Activated T-cell treated with anti-CD3 and anti-CD28 coated beads for 24 hours (primary cell): ENCODE results near the gene HCST.
"Not testable (repeated sequence)": the region's sequence is repeated elsewhere in the genome, so short reads cannot be mapped to it uniquely, and the experiment has no call there.

ENCODE experiments used
- DNase-seq: peaks from one replicate; pipeline ENCODE4 v3.0.0-alpha.2; 2020; ENCODE audit warnings: low read depth

HCST gene

DNA sequence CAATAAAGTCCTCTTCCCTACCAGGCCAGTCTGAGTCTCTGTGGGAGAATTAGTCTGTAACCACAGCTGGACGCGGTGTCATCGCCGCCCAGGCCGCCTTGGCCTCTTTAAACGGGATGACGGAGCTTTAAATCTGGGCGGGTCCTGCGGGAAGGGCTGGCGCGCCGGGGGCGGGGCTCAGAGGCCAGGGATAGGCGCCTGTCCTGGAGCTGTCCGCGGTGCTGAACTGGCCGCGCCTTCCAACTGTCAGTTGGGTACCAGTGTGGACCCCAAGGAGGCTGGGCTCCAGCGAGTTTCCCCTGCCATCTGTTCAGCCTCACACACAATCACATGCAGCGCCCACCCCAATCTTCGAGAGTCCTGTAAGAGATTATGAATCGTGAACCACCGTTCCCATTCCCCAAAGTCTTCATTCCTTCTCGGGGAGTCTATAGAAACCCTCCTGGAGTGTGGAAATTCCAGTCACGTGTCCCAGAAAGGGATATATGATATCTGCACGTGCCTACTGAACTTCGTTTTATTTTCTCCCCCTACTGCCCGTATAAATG, 22.5 kb upstream of the HCST start:
- peak; percentile 65 for DNase-seq

DNA sequence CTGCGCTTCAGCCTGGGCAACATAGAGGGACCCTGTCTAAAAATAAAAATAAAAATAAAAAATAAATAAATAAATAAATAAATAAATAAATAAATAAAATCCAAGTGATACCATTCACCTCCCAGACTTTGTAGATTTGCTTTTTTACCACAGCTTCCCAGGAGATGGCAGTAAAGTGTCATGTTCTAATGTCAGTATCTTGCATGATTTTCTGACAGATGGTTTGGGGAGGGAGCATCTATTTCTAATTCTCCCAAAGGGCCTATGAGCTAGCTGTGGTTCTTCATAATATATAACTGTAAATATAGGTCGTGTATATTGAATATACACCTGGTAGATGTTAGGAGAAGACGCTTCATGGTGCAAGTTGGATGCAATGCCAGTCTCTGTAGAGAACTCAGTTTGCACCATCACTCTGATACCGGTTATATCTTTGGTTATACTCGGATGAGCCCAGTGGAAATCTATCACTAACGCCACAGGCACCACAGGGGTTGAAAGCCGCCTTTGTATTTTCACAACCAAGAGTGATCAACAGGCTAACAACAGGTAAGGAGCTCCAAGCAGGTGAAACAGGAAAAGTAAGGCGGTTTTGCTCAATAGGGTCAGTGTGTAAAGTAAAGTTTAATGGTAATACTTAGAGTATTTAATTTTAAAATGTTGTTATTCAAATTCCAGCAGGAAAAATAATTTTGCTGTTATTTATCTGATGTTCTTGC, 20.1 kb upstream of the HCST start:
- peak; percentile 32 for DNase-seq

DNA sequence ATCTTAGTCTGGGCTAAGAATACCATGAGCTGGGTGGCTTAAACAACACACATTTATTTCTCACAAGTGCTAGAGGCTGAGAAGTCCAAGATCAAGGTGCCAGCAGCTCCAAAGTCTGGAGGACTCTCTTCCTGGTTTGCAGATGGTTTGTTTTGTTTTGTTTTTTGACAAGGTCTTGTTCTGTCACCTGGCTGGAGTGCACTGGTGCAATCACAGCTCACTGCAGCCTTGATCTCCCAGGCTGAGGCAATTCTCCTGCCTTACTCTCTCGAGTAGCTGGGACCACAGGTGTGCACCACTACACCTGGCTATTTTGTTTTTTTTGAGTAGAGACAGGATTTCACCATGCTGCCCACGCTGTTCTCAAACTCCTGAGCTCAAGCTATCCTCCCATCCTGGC, 18.4 kb upstream of the HCST start:
- DNase-seq: no peak

DNA sequence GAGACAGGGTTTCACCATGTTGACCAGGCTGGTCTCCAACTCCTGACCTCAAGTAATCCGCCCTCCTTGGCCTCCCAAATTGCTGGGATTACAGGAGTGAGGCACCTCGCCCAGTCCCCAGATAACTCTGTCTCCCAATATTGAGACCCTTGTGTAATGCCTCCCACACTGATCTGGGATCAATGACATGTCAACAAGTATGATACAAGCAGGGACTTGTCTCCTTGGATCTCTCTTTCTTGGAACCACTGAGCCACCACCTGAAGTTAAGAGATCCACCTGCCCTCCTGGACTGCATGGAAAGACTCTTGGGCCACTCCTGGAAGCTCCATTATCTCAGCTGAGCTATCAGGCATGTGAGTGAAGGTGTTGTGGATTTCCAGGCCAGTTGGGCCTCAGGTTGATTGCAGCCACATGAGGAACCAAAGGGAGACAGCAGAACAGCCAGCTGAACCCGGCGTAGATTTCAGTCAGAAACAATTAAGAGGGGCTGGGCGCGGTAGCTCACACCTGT, 17.0 kb upstream of the HCST start:
- DNase-seq: no peak

DNA sequence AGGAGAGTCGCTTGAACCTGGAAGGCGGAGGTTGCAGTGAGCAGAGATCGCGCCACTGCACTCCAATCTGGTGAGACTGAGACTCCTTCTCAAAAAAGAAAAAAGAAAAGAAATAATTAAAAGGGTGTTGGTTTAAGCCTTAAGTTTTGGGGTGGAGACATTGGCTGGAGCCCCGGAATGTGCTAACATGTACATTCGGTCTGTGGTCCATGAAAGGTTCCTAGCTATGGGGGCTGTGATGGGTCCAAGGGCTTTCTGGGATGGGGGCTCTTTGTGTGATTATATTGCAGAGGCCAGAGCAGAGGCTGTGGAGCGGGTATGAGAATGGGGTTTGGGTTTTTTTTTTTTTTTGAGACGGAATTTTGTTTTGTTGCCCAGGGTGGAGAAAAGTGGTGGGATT, 16.4 kb upstream of the HCST start:
- DNase-seq: no peak

DNA sequence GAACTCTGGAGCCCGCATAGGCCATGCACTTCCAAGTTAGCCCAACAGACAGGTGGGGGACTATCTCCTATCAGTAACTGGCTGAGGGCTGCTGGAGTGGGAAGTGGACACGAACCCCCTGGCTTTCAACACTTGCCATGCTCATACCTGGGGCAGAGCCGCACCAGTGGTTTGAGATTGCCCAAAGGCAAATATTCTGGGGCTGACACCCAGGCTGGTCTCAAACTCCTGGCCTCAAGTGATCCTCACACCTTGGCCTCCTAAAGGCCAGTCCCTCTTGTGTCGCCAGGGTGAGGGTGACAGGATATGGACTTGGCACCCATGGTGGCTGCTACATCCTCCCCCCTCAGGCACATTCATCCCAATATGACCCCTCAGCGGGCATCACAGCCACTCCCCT, 15.1 kb upstream of the HCST start:
- DNase-seq: no peak

DNA sequence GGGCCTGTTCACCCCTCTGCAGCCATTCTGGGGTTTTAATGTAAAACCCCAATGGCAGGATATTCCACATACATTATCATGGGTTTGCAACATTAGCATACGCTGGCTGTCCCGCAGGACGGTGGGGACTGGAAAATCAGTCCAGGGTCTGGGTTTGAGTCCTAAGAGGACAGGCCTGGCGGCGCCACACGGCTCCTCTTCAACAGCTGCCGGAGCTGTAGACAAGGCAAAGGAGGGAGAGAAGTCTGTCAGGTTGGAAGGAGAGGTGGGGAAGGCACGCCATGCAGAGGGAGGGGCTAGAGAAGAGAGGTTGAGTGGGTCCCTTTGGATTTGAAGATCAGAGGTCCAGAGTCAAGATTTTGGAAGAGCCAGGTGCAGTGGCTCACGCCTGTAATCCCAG, 13.9 kb upstream of the HCST start:
- DNase-seq: no peak

DNA sequence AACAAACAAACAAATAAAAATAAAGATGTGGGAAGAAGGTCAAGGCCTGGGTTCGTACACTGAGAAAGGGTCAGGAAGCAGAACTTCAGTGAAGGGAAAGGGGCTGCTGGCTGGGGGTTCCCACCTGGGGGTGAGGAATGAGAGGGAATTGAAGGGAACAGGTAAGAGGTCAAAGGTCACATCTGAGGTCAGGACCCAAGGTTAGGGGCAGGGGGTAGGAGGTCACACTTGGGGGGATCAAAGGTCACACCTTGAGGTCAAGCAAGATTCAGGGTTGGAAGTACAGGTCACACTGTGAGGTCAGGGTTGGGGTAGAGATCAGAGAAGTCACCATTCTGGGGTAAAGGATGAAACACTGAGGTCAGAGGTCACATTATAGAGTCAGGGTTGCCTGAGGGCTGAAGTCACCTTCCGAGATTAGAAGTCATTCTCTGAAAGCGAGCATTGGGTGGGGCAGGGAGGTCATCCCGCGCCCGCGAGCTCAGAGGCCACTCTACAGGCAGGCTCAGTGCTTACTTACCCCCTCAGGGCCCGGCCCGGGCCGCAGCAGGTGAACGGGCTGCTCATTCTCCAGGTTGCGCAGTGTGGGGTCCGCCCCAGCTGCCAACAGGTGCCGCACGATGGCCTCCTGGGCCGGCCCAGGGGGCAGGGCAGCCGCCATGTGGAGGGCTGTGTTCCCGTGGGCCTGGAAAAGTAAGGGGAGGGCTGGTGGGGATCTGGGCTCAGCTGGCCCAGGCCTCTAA, 12.8 kb upstream of the HCST start:
- DNase-seq: no peak

DNA sequence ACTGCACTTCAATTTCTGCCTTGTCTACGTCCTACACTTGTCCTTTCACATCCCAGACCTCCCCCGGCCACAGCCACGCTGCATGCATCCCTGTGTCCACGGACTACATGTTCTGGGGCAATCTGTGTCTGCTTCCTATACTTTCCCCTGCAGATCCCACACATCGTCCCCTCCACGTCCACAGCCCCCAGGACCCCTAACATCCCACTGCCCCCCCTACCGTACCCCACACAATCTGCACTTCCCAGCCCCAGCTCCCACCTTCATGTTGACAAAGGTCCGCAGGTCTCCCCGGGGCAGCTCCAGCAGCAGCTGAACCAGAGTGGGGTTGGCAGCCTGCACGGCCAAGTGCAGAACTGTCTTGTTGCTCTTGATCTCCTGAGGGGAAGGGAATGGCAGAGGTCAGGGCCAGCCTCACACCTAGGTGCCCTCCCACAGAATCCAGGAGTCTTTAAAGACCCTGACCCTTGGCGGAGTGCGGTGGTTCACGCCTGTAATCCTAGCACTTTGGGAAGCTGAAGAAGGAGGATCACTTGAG, 12.1 kb upstream of the HCST start:
- DNase-seq: no peak

DNA sequence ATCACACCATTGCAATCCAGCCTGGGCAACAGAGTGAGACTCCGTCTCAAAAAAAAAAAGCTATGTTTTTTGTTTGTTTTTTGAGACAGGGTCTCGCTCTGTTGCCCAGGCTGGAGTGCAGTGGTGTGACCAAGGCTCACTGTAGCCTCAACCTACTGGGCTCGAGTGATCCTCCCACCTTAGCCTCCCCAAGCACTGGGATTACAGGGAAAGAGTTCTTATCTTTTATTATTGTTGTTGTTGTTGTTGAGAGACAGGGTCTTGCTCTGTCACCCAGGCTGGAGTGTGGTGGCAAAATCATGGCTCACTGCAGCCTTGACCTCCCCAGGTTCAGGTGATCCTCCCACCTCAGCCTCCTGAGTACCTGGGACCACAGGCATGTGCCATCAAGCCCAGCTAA, 10.5 kb upstream of the HCST start:
- DNase-seq: not testable (repeated sequence)

DNA sequence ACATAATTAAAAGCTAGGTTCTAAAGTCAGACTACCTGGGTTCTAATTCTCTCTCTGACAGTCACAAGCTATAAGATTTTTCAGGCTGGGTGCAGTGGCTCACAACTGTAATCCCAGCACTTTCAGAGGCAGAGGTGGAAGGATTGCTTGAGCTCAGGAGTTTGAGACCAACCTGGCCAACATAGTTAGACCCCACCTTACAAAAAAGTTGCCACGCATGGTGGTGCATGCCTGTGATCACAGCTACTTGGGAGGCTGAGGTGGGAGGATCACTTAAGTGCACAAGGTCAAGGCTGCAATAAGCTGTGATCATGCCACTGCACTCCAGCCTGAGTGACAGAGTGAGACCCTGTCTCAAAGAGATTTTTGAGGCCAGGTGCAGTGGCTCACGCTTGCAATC, 8.0 kb upstream of the HCST start:
- no peak for DNase-seq

DNA sequence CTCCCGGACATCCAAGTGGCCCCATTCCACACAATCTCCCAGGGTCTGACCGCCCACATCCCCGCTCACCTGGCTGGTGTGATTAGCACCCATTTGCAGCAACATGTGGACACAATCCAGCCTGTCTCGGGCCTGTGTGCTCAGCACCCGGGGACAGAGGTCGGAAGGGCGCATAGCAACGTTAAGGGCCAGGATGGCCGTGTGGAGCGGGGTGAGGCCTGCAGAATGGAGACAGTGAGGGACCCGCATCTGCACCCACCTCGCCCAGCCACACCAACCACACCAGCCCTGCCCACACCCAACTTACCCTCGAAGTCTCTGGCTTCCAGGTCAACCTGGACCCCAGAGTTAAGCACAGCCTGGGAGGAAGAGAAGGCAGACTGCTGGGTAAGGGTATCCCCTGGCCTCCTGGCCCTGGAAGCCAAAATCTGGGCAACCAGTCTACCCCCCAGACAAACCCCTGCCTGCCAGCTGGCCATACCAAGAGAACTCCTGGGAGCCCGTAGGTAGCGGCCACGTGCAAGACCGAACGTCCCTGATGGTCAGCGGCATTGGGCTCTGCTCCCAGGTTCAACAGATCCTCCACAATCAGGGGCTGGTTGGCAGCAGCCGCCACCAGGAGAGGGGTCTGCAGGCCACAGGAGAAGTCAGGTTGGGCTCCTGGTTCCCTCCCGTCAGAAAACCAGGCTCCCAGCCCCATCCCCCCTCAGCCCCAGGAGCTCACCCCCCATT, 6.3 kb upstream of the HCST start:
- DNase-seq: no peak

DNA sequence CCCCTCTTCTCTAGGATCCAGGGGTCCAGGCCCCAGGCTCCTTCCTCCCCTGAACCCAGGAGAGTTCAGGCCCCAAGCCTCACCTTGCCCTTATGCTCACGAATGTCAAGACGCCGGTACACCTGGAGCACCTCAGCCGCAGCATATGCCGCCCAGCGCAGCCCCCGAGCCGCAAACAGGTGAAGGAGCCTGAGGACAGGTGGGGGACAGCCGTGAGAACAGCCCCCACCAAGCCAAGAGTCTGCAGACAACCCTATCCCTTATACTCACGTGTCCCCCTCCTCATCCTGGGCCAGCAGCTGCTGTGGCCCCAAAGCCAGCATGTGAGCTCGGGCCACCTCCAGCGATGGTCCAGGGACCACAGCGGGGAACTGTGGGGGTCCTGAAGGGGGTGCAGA, 5.7 kb upstream of the HCST start:
- no peak for DNase-seq

DNA sequence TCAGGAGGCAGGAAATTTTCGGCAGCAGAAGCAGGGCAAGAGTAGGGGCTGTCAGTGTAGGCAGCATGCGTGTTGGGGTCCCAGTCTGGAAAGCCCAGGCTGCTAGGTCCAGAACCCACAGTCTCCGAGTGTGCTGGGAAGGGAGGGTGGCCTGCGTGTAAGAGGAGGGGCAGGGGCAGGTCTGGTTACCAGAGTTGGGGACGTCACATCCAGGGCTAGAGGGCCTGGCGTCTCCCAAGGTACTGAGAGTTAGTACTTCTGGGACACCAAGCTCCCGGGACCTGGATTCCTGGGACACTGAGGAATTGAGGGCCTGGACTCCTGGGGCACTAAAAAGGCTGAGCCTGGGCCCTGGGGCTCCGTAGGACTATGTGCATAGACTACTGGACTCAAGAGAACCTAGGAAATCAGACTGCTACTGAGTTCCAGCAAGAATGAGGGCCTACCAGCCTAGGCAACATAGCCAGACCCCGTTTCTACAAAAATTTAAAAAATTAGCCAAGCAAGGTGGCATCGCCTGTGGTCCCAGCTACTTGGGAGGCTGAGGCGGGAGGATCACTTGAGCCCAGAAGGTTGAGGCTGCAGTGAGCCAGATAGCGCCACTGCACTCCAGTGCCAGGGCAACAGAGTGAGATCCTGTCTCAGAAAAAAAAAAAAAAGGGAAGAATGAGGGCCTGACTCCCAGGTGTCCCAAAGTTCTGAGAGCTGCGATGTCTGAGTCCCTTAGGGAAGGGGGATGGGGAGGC, 4.5 kb upstream of the HCST start:
- DNase-seq: no peak

DNA sequence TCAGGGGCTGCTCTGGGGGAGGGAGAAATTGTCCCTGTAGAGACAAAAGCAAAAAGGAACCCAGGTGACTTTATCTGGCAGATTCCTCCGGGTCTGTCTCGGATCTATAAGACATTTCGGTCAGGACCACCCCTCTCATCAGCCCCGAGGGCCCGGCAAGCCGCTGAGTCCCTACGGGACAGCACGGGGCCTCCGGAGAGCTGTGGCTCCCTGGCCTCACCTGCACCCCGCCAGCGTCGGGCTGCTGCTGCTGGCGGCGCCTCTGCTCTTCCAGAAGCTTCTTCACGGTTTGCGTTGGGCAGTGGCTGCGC, 3.9 kb upstream of the HCST start:
- no peak for DNase-seq

DNA sequence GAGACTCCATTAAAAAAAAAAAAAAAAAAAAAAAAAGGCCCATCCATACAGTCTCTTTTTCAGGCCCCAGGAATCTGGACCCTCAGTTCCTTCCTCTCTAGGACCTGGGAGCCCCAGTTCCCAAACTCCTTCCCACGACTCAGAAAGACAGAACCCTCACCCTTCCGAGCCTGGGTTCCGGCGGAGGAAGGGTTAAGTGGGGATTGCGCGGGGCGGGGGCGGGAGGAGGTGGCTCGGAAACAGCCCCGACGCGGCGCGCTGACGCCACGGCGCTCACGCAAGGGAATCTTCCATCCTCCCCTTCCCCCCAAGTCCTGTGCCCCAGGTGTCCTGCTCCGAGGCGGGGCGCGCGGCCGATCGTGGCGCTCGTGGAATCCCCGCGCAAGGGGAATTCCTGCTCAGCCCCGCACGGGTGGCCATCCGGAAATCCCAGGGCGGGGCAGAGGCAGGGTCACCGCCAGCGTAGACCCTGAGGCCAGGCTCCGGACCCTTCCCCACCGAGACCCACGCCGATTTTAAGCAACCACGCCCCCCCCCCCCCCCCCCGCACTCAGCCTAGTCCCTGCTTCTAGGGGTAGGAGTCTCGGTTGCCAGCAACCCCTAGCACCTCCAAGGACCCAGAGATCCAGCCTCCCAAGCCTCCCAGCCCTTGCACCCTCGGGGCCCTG, 2.6 kb upstream of the HCST start:
- DNase-seq: peak; percentile 85

DNA sequence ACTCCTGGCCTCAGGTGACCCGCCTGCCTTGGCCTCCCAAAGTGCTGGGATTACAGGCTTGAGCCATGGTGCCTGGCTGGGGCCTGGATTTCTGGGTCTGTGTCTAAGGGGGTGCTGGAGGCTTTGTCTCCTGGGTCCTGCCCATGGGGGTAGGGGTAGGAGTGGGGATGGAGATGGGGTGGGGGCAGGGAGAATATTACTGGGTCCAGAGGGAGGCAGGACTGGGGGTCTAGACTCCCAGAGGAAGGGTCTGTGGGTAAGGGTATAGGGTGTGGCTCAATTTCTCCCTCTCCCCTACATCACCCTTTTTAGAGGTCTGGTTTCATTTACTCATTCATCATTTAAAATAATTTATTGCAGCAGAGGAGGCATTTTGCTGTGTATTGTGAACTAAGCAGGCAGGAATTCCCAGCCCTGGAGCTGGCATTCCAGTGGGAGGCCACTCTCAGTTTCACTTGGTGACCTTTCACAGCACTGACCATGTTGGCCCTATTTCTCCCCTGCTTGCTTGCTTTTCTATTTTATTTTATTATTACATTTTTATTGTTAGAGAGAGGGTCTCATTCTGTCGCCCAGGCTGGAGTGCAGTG, 1.2 kb upstream of the HCST start:
- no peak for DNase-seq

DNA sequence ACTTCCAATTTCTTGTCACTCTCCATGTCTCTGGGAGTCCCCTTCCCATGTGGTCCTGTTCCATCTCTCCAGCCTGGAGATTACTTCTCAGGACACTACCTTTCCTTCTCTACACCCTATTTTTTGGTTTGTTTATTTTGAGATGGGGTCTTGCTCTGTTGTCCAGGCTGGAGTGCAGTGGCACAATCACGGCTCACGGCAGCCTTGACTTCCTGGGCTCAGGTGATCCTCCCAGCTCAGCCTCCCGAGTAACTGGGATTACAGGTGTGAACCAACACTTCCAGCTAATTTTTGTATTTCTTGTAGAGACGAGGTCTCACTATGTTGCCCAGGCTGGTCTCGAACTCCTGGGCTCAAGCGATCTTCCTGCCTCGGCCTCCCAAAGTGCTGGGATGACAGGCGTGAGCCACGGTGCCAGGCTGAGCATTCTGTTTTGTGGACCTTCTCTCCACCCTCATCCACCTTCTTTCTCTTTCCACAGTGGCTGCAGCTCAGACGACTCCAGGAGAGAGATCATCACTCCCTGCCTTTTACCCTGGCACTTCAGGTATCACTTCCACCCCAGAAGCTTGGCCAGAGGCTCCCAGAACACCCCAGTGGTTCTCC, 644 bp downstream of the HCST start:
- no peak for DNase-seq

DNA sequence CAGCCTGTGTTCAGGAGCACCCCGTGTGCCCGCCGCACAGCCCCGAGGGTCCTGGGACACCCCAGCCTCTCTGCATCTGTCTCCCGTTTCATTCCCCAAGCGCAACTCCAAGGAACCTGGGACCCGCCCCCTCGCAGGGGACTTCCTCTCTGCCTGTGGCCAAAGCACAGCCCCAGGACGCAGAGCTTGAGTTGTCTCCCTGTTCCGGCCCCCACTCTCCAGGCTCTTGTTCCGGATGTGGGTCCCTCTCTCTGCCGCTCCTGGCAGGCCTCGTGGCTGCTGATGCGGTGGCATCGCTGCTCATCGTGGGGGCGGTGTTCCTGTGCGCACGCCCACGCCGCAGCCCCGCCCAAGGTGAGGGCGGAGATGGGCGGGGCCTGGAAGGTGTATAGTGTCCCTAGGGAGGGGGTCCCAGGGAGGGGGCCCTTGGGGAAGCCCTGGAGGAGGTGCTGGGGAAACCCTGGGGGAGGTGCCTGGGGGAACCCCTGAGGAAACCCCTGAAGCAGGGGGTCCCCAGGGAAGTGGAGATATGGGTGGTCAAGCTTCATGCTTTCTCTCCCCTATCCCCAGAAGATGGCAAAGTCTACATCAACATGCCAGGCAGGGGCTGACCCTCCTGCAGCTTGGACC, 1.3 kb downstream of the HCST start:
- peak; percentile 78 for DNase-seq
